Measurements from ENCODE around the gene RRAD.
"Not testable (repeated sequence)": the region's sequence is repeated elsewhere in the genome, so short reads cannot be mapped to it uniquely, and the experiment has no call there.

The RRAD gene

GRCh38 chr16:66925322-66925840 lies at the start of gene RRAD:
Gene RRAD, minus strand, starts transcription at chr16:66925535. Its CDS starts 356 bp downstream, at chr16:66925179.
- H3K9me3 ChIP-seq (ENCODE audit: control insufficient read depth, insufficient read depth, low read length) = no peaks in the 10 kb centered on the region
- no peaks in the 10 kb centered on the region for H3K4me1 ChIP-seq (ENCODE audit: control insufficient read depth, low read length)
- no peak within 1 kb of the TSS for H3K27ac ChIP-seq (ENCODE audit: low read depth, low read length)
- H3K9me2 ChIP-seq (replicated peaks; ENCODE audit: control insufficient read depth, low read length) = no peaks in the 10 kb centered on the region
- no peak within 1 kb of the TSS for H3K4me2 ChIP-seq (ENCODE audit: low read length)
- peaks cover 40% of the 10 kb centered on the region for H3K27me3 ChIP-seq (ENCODE audit: control insufficient read depth, low read length)
- H4K20me1 ChIP-seq (ENCODE audit: control insufficient read depth, insufficient read depth, low read depth, low read length) = no peaks in the 10 kb centered on the region
- H3F3A ChIP-seq (ENCODE audit: control insufficient read depth, insufficient read depth) = 0 out of 2 replicates have a peak, but pooled peaks cover 3% of the 10 kb centered on the region
- no peak within 1 kb of the TSS for H3K4me3 ChIP-seq (ENCODE audit: low read length)
- TF ChIP-seq CTCF (IDR thresholded peaks at IDR 0.05; ENCODE audit: low read depth, low read length, poor library complexity, severe bottlenecking) = no peak
- peak; percentile 73; the same call in 1 of the 2 replicates for TF ChIP-seq EZH2phosphoT487 (IDR thresholded peaks at IDR 0.05; ENCODE audit: borderline replicate concordance, low read length)
- H3K36me3 ChIP-seq (ENCODE audit: control insufficient read depth, low read length) = no peaks in the 10 kb centered on the region
- H3K79me2 ChIP-seq (ENCODE audit: control insufficient read depth, low read length) = no peaks in the 10 kb centered on the region

- not testable (repeated sequence) for H3K4me1 ChIP-seq (ENCODE audit: control insufficient read depth, low read length); H3K4me3 ChIP-seq (ENCODE audit: low read length); H3K36me3 ChIP-seq (ENCODE audit: control insufficient read depth, low read length); H3K4me2 ChIP-seq (ENCODE audit: low read length); H3K9me2 ChIP-seq (replicated peaks; ENCODE audit: control insufficient read depth, low read length); H3K9me3 ChIP-seq (ENCODE audit: control insufficient read depth, insufficient read depth, low read length); H4K20me1 ChIP-seq (ENCODE audit: control insufficient read depth, insufficient read depth, low read depth, low read length); H3K27ac ChIP-seq (ENCODE audit: low read depth, low read length); H3K27me3 ChIP-seq (ENCODE audit: control insufficient read depth, low read length); H3K79me2 ChIP-seq (ENCODE audit: control insufficient read depth, low read length); H3F3A ChIP-seq (ENCODE audit: control insufficient read depth, insufficient read depth)
These were observed 49.6 kb upstream of the RRAD start for GRCh38 chr16:66974932-66975246.

GRCh38 chr16:66974156-66974931 lies 49.0 kb upstream of the RRAD start:
- not testable (repeated sequence) for H3K79me2 ChIP-seq (ENCODE audit: control insufficient read depth, low read length); H3K27me3 ChIP-seq (ENCODE audit: control insufficient read depth, low read length); H3K4me1 ChIP-seq (ENCODE audit: control insufficient read depth, low read length); H3K9me3 ChIP-seq (ENCODE audit: control insufficient read depth, insufficient read depth, low read length); H3K36me3 ChIP-seq (ENCODE audit: control insufficient read depth, low read length); H3K9me2 ChIP-seq (replicated peaks; ENCODE audit: control insufficient read depth, low read length); H3K27ac ChIP-seq (ENCODE audit: low read depth, low read length); H3K4me3 ChIP-seq (ENCODE audit: low read length); H3K4me2 ChIP-seq (ENCODE audit: low read length); H3F3A ChIP-seq (ENCODE audit: control insufficient read depth, insufficient read depth); H4K20me1 ChIP-seq (ENCODE audit: control insufficient read depth, insufficient read depth, low read depth, low read length)

GRCh38 chr16:66973716-66974115 lies 48.4 kb upstream of the RRAD start:
- TF ChIP-seq CTCF (IDR thresholded peaks at IDR 0.05; ENCODE audit: low read depth, low read length, poor library complexity, severe bottlenecking) = no peak
- no peak for TF ChIP-seq EZH2phosphoT487 (IDR thresholded peaks at IDR 0.05; ENCODE audit: borderline replicate concordance, low read length)
- H3K79me2 ChIP-seq (ENCODE audit: control insufficient read depth, low read length) = no peaks in the 10 kb centered on the region
- H3K4me3 ChIP-seq (ENCODE audit: low read length) = no peak overlapping the region
- H3K9me2 ChIP-seq (replicated peaks; ENCODE audit: control insufficient read depth, low read length) = no peaks in the 10 kb centered on the region
- H3K9me3 ChIP-seq (ENCODE audit: control insufficient read depth, insufficient read depth, low read length) = no peaks in the 10 kb centered on the region
- no peaks in the 10 kb centered on the region for H3K27me3 ChIP-seq (ENCODE audit: control insufficient read depth, low read length)
- H4K20me1 ChIP-seq (ENCODE audit: control insufficient read depth, insufficient read depth, low read depth, low read length) = 0 out of 2 replicates have a peak, but pooled peaks cover 4% of the 10 kb centered on the region
- no peaks in the 10 kb centered on the region for H3K4me1 ChIP-seq (ENCODE audit: control insufficient read depth, low read length)
- H3K36me3 ChIP-seq (ENCODE audit: control insufficient read depth, low read length) = no peaks in the 10 kb centered on the region
- no peak overlapping the region for H3K4me2 ChIP-seq (ENCODE audit: low read length)
- no peak overlapping the region for H3K27ac ChIP-seq (ENCODE audit: low read depth, low read length)
- no peaks in the 10 kb centered on the region for H3F3A ChIP-seq (ENCODE audit: control insufficient read depth, insufficient read depth)

All from DOHH2 (cell line).